AG10803 (cell line): Measurements from ENCODE around the gene PDS5B.
"Not testable (repeated sequence)": the region's sequence is repeated elsewhere in the genome, so short reads cannot be mapped to it uniquely, and the experiment has no call there.

ENCODE experiments used
- DNase-seq: peaks from one replicate; pipeline ENCODE4 v3.0.0; 2010; ENCODE audit warnings: low read depth
- H3K4me3 ChIP-seq: 2 replicates; pipeline ENCODE4 v1.5.1; 2011; ENCODE audit warnings: mild to moderate bottlenecking, low read length, control low read depth
- CTCF ChIP-seq: conservative IDR thresholded peaks from 2 replicates; pipeline ENCODE4 v1.5.1; 2011; ENCODE audit warnings: mild to moderate bottlenecking, low read length, control low read depth, inconsistent platforms

PDS5B gene

GRCh38 chr13:32687275-32687674, 101.0 kb downstream of the PDS5B start:
- no peak for DNase-seq
- TF ChIP-seq CTCF = no peak
- H3K4me3 ChIP-seq = no peak overlapping the region

GRCh38 chr13:32695602-32696250, 109.5 kb downstream of the PDS5B start:
- no peak for DNase-seq
- H3K4me3 ChIP-seq = no peak overlapping the region
- no peak for TF ChIP-seq CTCF

GRCh38 chr13:32707471-32707870, 121.2 kb downstream of the PDS5B start:
- TF ChIP-seq CTCF = no peak
- DNase-seq = no peak
- H3K4me3 ChIP-seq = no peak overlapping the region

- no peak overlapping the region for H3K4me3 ChIP-seq
- no peak for DNase-seq
- TF ChIP-seq CTCF = no peak
Observed at GRCh38 chr13:32713397-32713796, 127.1 kb downstream of the PDS5B start.

- DNase-seq, H3K4me3 ChIP-seq: not testable (repeated sequence)
Observed at GRCh38 chr13:32716201-32716600, 129.9 kb downstream of the PDS5B start.

- no peak for TF ChIP-seq CTCF
- no peak overlapping the region for H3K4me3 ChIP-seq
- peak; percentile 26 for DNase-seq
Observed at GRCh38 chr13:32720026-32720425, 133.8 kb downstream of the PDS5B start.

GRCh38 chr13:32721131-32722034, 135.1 kb downstream of the PDS5B start:
- DNase-seq, H3K4me3 ChIP-seq: not testable (repeated sequence)

- no peak for TF ChIP-seq CTCF
- H3K4me3 ChIP-seq = no peak overlapping the region
- no peak for DNase-seq
Observed at GRCh38 chr13:32722340-32722739, 136.1 kb downstream of the PDS5B start.
